NB4 (cell line): ENCODE results near the gene ABHD17A.

Experiments
- DNase-seq: peaks from one replicate; pipeline ENCODE4 v3.0.0; 2010; ENCODE audit warnings: low read depth
- H3K4me3 ChIP-seq: one replicate; pipeline ENCODE4 v1.5.1; 2011; ENCODE audit warnings: mild to moderate bottlenecking, low read depth, low read length, moderate library complexity
- CTCF ChIP-seq: IDR thresholded peaks from one replicate; pipeline ENCODE4 v1.5.1; 2012; ENCODE audit warnings: low read depth, low read length
- MYC ChIP-seq: IDR thresholded peaks from 2 replicates; pipeline ENCODE4 v1.6.1; 2011; ENCODE audit warnings: low read depth, low read length
- POLR2A ChIP-seq: IDR thresholded peaks from 2 replicates; pipeline ENCODE4 v1.6.1; 2011; ENCODE audit warnings: mild to moderate bottlenecking; ENCODE audit not compliant: insufficient read length; ENCODE audit errors: extremely low read depth
- TF ChIP-seq, protein P1 (sequence below): IDR thresholded peaks from 2 replicates; pipeline ENCODE4 v1.6.1; 2011; ENCODE audit warnings: low read depth, low read length

ABHD17A gene

GRCh38 chr19:1843646-1844394 lies 41.5 kb downstream of the ABHD17A start:
- no peak for DNase-seq
- TF ChIP-seq MYC (no peak), CTCF (no peak), POLR2A (no peak)
- TF ChIP-seq, protein P1, sequence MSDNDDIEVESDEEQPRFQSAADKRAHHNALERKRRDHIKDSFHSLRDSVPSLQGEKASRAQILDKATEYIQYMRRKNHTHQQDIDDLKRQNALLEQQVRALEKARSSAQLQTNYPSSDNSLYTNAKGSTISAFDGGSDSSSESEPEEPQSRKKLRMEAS, result no peak
- no peak overlapping the region for H3K4me3 ChIP-seq

- TF ChIP-seq CTCF (no peak), MYC (no peak), POLR2A (no peak)
- TF ChIP-seq, protein P1, result no peak
- DNase-seq, result no peak
- H3K4me3 ChIP-seq, result no peak overlapping the region
Measured at GRCh38 chr19:1843116-1843515, 42.2 kb downstream of the ABHD17A start.

- TF ChIP-seq MYC (no peak), CTCF (no peak), POLR2A (no peak)
- TF ChIP-seq, protein P1, result no peak
- H3K4me3 ChIP-seq, result peak overlapping the region; percentile 45
Measured at GRCh38 chr19:1841209-1841924, 43.9 kb downstream of the ABHD17A start.

DNA sequence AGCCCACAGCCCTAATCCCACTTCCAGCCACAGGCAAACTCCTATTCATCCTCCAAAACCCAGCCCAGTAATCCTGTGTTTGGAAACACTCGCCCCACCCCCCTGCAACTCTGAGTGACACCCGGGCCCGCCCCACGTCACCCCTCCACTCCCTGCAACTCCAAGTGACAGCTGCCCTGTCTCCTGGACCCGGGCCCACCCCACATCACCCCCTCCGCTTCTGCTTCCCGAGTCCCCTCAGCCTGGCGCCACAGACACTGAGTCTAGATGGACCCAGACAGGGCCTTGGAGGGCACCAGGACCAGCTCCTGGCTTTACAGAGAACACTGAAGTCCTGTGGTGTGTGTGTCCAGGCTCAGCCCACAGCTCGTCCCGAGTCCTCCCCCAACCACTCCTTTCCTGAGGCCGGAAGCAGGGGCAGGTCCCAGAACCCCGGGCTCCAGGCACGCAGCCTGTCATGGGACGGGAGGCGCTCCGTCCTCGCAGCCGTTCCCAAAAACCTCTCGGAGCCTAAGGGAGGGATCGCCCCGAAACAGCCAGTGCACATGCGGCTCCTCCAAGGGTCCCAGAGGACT lies 44.7 kb downstream of the ABHD17A start:
- H3K4me3 ChIP-seq, result peak overlapping the region; percentile 45
- DNase-seq, result peak; percentile 54
- TF ChIP-seq POLR2A (no peak), CTCF (no peak), MYC (no peak)
- TF ChIP-seq, protein P1, result no peak

More at GRCh38 chr19:1841209-1841924, 43.9 kb downstream of the ABHD17A start:
- DNase-seq, result peak; percentile 84

DNA sequence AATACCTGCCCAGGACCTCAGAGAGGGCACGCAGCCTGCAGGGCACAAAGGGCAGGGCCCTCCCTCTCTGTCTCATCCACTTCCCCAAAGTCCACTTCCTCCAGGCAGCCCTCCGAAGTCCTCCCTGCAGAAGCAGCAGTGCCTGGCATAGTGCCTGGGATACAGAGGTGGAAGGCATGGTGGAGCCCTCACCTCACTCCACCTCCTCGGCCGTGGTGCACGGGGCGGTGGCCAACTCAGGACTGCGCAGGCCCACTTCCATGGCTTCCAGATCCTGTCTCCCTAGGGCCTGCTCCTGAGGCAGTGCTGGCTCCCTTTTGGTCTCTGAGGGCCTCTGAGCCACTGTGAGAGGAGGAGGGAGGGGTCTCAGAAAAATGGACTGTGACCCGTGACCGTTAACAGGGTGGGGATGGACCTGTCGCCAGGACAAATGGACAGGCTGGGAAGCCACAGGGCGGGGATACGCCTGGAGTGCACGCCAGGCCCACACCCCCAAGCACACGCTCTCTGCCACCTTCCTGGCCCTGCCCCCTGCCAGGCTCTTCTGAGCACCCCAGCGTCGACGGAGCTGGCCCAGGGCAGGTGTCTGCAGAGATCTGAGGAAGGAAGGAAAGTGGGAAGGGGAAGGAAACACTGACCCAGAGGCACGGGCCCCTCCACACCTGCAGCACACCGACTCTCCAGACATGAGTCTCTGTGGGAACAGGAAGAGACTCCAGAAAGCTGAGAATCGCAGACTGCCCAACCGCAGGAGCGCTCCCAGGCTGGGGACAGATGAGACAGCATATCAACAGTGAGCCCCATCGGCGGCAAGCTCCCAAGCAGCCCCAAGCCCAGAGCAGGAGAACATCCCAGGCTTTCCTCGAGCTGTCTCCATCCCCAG lies 45.4 kb downstream of the ABHD17A start:
- H3K4me3 ChIP-seq, result no peak overlapping the region
- DNase-seq, result no peak
- TF ChIP-seq POLR2A (no peak), MYC (no peak), CTCF (no peak)
- TF ChIP-seq, protein P1, result no peak
